A204.1 (cell line): ENCODE results near the gene CMTM7.

Experiments used
- FAIRE-seq: peaks from 2 replicates; lab custom pipeline; 2012; peaks lifted over from hg19 to GRCh38; lab: Jason Lieb, UNC

CMTM7 gene

DNA sequence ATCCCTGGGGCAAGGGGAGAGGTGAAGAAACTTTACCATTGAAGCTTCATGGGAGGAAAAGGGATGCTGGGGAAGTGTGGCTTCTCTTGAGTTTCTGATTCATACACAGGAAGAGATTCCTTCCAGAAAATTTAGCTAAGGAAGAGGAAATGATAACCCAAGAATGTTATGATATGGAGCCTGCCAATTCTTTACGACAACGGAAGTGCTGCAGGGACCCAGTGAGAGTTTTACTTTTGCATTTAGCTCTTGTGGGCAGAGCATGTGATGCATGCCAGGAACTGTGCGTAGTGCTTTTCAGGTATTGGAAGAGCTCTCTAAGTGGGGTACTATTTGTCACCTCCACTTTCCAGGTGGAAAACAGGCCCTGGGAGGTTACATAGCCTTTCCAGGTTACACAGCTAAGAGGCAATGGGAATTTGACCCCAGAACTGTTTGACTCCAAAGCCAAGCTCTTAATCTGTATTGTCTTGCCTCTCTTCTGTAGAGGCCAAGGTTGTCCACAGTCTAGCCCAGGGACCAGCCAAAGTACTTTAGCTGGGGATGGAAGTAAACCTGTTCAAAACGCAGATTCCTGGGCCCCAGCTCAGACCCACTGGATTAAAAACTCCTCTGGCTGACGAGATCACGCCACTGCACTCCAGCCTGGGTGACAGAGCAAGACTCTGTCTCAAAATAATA lies 23.0 kb downstream of the CMTM7 start:
- FAIRE-seq, result no peak

DNA sequence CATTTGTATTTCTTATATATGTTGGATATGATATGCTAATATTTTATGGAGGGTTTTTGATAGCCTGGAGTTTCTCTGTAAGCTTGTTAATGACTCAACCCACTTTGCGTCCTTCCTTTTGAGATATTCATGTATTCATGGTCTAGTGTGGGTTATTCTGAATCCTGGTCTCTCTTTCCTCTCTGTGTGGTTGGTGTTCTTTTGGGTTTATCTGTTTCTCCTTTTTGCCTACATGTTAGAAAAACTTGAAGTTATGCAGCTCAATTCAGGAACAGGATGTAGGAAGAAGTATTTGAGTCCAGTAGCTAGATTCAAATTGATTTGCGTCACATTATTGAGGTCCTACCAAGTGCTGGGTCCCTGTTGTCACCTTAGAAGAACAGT lies 28.1 kb downstream of the CMTM7 start:
- FAIRE-seq, result no peak

DNA sequence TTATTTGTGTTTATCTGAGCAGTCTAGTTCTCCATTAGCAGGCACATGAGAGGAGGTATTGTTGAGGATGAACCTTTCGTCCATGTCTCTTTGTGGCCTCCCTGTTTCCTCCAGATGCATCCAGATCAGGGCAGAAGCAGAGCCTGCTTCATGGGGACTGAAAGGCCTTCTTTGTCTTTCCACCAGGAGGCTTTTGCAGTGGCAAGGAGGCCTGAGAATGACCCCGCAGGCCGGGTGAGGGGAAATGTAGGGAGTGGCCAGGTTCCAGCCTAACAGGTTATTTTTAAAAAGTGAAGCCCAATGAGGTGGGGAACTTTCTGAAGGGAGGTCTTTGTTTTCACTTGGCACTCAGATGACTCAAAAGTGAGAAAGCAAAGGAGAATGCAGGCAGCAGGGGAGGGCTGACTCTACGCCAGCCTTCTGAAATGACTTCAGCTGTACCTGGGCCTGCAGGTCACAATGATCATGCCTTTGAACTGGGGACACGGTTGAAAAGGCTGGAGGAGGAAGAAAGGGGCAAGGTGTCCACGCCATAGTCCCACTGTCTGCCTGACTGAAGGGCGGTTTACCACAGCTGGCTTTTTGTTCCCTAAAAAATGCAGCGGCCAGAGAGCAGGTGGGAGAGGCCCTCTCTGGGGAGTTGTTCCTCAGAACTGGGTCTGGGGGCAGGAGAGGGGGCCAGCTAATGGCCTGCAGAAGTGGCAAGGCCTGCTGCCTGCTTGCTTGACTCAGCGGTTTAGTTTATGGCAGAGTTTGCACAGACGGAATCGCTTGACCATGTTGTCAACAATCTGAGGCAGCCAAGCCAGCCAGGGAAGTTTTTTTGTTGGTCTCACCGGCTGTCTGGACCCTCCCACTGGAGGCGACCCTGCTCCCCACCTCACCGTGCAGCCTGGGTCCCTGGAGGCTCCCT lies 28.7 kb downstream of the CMTM7 start:
- FAIRE-seq, result peak; percentile 23

DNA sequence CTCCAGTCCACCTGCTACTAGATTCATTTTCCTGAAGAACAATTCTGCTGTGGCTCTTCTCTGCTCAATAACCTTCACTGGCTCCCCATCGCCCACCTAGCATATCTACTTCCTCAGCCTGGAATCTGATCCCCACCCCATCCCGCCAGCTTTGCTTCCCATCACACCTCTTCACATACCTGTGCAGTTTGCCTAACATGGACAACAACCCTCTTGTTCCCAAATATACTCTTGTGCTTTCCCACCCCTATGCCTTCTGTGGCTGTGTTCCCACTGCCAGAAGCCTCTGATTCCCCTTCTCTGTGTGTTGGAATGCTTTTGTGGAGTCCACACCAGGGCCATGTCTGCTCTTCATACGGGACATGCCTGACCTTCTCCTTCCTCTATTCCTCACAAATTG lies 29.5 kb downstream of the CMTM7 start:
- no peak for FAIRE-seq

DNA sequence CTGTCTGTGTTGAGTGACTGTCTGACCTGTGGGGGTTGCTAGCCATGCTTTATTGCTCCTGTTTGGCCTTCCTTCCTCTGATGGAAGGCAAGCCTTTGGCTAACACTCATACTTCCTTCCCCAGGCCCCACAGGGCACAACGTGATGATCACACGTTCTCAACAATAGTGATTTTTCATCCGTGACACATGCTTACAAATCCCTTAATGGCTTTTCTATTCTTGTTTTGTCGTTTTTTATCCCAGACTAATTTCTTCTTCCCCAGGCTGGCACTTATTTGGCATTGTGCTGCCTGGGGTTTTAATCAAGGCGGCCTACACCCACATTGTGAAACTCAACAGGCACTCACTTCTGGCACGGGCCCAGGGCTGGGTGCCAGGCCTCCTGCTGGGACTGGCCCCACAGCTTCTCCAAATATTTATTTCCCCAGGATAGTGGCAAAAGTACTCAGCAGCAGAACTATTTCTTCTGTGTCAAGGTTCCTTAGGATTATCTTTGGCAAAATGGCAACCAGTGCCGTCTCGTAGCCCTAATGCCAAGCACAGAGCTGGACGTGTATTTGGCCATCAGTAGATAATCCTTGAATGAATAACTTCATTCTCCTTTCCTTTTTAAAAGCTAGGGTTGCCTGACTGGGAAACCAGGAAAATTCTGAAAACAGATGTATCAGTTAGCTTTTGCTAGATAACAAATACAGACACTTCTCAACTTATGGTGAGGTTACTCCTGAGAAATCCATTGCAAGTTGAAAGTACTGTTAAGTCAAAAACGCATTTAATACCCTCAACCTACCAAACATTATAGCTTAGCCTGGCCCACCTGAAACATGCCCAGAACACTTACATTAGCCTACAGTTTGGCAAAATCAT lies 30.6 kb downstream of the CMTM7 start:
- FAIRE-seq, result no peak

DNA sequence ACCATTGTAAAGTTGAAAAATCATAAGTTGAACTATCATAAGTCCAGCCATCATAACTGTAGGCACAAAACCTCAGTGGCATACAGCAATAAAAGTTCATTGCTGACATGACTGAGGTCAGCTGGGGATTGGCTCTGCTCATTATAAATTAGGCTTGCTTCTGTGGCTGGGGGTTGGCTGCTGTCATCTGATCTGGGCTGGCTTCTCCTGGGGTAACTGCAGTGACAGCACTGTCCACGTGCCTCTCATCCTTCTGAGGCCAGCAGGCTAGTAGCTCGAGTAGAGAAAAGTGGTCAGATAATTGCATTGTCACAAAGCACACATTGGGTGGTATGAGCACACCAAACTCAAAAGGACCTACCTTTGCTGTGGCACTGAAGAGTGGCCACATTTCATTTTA lies 31.3 kb downstream of the CMTM7 start:
- no peak for FAIRE-seq

DNA sequence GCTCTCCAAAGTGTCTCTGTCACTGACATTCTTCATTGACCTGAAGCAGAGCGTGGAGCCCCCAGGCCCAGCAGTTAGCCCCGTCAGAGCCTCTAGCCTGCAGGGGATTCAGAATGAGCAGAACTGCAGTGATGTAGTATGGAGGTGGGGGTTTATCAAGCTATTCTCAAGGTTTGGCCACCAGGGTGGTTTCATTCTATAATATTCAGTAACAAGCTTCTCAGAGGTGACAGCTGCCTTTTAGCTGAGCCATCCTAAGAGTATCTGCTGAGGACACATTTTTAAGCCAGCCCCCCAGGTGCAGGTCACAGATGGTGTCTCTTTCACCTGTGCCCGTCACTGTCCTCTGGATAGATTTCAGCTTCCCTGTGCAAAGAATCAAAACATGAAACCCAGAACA lies 31.9 kb downstream of the CMTM7 start:
- FAIRE-seq, result no peak

DNA sequence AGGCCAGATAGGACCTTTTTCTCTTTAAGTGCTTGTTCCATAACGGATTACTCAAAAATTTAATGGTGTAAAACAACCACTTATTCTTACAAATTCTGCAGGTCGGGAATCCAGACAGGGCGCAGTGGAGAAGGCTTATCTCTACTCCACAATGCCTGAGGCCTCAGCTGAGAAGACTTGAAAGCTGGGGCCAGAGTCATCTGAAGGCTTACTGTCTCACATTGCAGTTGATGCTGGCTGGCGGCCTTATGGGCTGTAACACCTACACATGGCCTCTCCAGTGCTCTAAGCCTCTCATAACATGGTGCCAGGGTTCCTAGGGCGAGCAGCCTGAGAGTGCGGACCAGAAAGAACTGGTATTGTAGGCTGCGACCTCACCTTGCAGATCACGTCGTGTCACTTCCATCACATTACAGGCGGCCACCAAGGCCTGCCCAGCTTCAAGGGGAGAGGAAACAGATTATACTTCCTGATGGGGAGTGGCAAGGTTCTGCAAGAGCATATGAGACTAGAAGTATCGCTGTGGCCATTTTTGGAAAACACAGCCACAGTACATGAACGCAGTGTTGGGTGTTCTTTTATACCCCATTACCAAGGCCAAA lies 32.4 kb downstream of the CMTM7 start:
- no peak for FAIRE-seq

DNA sequence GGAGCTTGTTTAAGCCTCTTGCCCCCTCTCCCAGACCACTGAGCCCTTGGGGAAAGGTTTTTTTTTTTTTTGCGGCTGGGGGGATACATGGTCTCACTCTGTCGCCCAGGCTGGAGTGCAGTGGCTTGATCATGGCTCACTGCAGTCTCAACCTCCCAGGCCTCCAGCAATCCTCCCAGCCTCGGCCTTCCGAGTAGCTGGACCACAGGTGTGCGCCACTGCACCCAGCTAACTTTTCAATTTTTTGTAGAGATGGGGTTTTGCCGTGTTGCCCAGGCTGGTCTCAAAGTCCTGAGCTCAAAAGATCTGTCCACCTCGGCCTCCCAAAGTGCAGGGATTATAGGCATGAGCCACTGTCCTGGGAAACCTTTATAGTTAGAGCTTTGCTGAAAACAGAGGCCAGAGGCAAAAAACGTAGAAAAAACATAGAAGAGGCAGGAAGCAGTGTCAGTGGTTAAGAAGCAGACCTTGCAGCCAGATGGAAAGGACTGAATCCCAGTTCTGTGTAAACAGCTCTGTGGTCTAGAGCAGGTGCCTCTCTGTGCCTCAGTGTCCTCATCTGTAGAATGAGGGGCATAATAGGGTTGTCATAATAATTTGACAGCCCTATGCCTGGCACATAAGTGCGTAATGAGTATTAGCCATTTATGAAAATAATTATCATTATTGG lies 33.1 kb downstream of the CMTM7 start:
- no peak for FAIRE-seq

DNA sequence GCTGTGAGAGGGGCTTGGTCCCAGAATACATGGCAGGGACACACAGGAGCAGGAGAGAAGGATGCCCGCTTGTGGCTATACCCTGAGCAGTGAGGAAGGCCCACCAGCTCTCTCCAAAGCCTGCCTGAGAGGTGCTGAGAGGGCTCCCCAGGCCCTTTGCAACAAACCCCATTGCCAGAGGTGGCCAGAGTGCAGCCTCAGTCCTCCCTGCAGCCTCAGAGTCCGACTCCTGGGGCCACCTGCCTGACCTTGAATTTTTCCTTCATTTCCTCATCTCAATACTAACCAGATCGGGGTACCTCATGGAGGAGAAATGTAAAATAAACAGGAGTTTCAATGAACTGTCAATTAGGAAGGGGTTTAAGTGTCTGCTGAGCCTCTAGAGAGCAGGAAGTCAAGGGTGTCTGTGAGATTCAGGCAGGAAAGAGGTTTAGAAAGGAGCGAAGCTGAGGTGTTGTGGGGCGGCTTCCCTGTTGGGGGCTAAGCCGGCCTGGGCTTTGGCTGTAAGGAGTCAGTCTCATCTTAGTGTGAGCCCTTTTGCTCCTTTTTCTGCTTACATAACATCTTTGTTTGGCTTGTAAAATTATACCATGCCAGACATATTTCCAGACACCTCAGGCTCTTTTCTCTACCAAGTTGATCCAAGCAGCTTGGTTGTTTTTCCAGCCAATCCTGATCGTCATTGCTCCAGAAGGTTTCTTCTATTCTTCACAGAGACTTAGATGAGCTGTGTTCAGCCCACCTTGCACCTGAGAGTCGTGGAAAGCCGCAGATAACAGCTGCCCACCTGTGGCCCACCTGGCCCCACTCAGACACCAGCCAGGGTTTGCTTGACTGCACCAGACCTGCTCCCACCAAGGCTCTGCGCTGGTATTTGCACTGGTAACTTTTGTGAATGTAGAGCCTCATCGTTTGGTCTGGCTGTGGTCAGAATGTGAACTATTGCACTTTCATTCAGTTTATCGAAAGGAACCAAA lies 36.7 kb downstream of the CMTM7 start:
- FAIRE-seq, result no peak

DNA sequence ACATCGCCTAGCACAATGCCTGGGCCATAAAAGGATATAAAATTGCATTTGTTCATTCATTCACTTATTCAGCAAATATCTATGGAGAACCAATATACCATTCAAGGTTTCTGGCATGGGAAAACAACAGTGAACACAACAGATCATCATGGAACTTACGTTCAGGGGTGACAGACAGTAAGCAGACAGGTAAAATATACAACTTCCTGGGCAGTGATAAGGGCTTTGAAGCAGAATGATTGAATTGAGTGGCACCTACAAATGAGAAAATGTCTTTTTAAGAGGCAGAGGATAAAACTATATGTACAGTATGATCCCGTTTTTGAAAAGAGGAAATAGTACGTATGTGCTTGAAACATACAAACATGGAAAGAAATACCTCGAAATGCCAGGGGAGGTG lies 39.2 kb downstream of the CMTM7 start:
- FAIRE-seq, result no peak

DNA sequence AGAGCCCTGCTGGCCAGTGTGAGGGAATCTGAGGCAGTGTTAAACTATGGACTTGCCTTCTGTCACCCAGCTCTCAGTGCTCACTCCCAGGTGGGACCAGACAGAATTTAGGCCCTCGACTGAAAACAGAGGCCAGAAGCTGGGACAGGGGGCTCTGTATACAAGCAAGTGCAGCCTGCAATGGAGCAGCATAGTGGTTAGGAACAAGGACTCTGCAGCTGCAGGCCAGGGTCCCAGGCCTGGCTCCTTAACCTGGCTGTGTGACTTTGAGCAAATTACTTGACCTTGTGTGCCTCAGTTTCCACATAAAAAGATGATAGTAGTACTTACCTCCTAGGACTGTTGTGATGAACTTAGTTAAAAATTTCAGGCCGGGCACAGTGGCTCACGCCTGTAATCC lies 39.8 kb downstream of the CMTM7 start:
- no peak for FAIRE-seq

DNA sequence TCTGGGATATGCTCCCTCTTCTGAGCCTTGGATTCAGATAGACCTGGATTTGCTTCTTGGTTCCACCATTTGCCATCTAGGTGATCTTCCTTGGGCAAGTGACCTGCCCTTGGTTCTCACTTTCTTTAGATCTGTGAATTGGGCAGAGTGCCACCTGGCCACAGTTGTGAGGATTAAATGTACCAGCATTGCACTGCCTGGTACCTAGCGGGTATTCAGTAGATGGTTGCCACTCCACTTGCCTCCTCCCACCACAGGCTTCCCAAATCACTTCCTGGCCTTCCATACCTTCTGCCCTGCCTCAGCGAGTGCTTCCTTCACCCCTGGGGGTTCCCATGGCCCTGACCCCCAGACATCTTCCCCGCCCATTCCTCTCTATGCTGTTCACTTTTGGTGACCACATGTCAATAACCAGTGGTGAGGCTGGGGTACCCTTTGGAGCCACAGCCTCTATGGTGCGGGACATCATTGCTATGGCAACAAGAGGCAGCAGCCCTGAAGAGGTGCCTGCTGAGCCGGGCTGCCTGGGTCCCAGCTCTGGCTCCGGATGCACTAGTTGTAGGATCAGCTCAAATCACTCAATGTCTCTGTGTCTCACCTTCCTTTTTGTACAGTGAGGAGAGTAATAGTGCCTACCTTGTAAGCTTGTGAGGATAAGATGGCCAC lies 40.5 kb downstream of the CMTM7 start:
- FAIRE-seq, result no peak

DNA sequence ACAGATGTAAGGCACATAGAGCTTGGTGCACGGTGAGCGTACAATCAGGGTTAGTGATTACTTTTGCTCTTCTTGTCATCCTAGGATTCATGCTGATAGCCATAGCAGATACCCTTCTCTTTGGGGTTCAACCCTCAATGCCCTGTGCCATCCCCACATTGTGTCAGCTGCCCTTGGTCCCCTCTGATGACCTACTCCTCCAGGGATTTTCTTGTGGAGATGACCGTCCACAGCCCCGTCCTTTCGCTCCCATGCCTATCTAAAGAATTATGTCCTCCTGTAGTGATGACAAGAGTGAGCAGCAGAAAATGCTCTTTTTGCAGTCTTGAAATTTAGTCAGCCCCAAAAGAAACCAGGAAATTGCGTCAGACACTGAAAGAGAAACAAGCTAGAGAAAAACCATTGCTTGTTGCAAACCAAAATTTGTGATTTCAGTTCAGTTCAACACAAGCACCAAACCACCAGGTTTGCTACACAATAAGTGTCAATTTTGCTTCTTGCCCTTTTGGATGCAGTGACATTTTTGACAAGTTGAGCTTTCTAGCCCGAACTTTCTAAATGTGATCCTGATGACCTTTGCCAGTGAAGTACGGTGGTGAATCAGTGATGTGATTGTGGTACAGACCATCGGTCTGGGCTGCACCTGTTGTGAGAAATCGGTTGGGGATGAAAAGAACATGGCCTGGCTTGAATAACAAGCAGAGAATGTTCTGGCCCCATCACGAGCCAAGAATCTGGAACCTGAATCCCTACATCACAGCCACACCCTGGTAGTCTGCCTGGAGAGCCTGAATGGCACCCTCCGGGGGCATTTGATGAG lies 41.3 kb downstream of the CMTM7 start:
- FAIRE-seq, result no peak

DNA sequence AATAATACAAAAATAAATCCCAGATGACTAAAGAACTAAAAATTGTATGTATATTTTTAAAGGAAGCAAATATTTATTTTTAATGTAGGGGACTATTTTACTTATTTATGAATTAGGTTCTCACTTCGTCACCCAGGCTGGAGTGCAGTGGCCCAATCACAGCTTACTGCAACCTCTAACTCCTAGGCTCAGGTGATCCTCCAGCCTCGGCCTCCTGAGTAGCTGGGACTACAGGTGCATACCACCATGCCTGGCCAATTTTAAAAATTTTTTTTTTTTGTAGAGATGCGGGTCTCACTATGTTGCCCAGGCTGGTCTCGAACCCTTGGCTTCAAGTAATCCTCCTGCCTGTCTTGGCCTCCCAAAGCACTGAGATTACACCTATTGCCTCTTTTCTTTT lies 42.6 kb downstream of the CMTM7 start:
- no peak for FAIRE-seq

DNA sequence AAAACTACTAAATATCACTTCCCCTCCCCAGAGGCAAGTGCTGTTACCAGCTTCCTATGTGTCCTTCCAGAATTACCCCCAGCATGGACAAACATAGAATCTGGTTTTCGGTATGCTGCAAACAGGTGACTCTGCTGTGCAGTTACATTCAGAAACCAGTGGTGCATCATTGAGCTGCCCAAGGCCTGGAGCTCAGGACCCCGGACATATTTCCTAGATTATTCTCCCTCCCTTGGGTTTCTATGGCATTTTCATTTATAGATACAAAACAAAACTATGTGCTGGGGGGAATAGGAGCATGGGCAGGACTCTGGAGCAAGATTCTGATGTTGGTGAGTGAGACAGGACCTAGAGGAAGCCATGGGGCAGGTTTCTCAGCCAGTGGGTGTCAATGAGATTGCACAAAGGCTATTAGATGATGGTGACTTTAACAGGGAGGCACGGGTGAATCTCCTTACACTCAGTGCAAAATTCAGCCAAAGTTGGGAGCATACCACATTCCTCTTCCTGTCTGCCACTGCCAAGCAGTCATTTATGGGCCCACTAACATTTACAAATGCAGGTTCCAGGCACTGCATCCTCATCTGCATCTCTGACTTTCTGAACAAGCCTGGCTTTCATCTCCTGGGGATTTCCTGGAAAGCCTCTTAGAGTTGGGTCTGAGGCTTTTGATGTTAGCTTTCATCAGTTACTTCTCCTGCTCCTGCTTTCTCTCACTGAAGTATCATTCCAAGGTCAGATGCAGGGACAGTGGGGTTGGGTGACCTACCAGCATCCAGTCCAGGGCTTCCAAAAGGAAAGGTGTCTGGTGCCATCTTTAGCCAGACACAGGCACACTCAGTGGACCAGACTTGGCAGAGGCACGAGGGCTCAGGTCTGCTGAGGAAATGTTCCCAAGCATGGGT lies 44.5 kb downstream of the CMTM7 start:
- no peak for FAIRE-seq

DNA sequence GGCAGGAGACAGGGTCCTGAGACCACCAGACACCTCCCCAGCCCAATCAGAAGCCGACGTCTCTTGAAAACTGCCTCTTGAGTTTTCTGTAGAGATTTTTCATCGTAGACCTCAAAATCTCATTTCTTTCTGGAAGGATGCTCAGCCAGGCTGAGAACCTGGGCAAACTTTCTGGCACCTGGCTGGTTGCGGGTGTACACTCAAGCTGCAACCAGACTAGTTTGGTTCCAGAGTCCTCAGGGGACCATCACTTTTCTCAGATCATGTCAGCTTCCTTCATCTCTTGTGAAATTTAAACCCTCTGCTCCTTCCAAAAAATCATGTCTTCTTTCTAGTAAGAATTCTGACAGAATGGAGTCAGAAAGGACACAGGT lies 45.1 kb downstream of the CMTM7 start:
- FAIRE-seq, result no peak

DNA sequence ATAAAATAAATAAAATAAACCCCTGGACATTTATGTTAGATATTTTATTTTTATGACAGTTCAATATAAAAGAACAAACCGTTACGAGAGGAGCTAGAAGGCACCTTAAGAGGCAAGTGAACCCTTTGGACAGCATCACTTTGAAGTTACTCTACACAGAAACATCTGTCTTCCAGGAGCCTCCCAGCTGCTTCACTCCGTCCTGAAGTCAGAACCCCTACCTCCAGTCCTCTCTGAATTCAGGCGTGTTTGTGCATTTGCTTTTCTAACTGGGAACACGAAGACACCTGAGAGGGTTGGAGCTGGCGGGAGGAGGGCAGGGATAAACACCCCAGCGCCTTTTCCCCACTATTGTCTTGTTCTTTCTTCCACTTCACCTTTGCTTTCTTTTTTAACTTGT lies 46.2 kb downstream of the CMTM7 start:
- no peak for FAIRE-seq
